OCI-LY1 (cell line): Measurements from ENCODE around the gene MRPL58.

Source experiments
- CTCF ChIP-seq: fragments of 200-600 bp; sonication (generic), shearing (Covaris generic); IDR thresholded peaks from 2 replicates; pipeline ENCODE4 v1.5.1; 2017; ENCODE audit warnings: mild to moderate bottlenecking, antibody characterized with exemption, low read length, moderate library complexity, mixed read lengths
- EZH2 ChIP-seq: fragments of 200-600 bp; sonication (generic), shearing (Covaris generic); IDR thresholded peaks from 2 replicates; pipeline ENCODE4 v1.8.0; 2017; ENCODE audit warnings: borderline replicate concordance, mixed run types, mild to moderate bottlenecking, antibody characterized with exemption, low read length, moderate library complexity, mixed read lengths

GRCh38 chr17:75004371-75004770 lies 8.1 kb upstream of the MRPL58 start:
- TF ChIP-seq CTCF (no peak), EZH2 (no peak)
